Stimulated activated CD4-positive, alpha-beta T cell treated with anti-CD3 and anti-CD28 coated beads, TNF-alpha, amount 100 ng/mL, for 48 hours (primary cell): ENCODE measurements around the gene CMKLR1.

Source experiments
- DNase-seq, 3 donors: peaks; one replicate each; pipeline ENCODE4 v3.0.0-alpha.2; 2020; ENCODE audit warnings: low read depth in 3 of 3

Gene CMKLR1

GRCh38 chr12:108315486-108316105 lies 23.5 kb downstream of the CMKLR1 start:
- DNase-seq: no peak

- DNase-seq: no peak
Measured at GRCh38 chr12:108313606-108314351, 25.3 kb downstream of the CMKLR1 start.

- DNase-seq: no peak
Measured at GRCh38 chr12:108313241-108313605, 25.9 kb downstream of the CMKLR1 start.

- no peak for DNase-seq
Measured at GRCh38 chr12:108312693-108313189, 26.4 kb downstream of the CMKLR1 start.

- DNase-seq: no peak
Measured at GRCh38 chr12:108312073-108312659, 26.9 kb downstream of the CMKLR1 start.

GRCh38 chr12:108311605-108312004 lies 27.5 kb downstream of the CMKLR1 start:
- DNase-seq: no peak

GRCh38 chr12:108310489-108310888 lies 28.6 kb downstream of the CMKLR1 start:
- no peak for DNase-seq

GRCh38 chr12:108309674-108310312 lies 29.3 kb downstream of the CMKLR1 start:
- DNase-seq: no peak

- DNase-seq: no peak
Measured at GRCh38 chr12:108308395-108309085, 30.6 kb downstream of the CMKLR1 start.

- no peak for DNase-seq
Measured at GRCh38 chr12:108307006-108307405, 32.1 kb downstream of the CMKLR1 start.

- DNase-seq: no peak
Measured at GRCh38 chr12:108306506-108306905, 32.6 kb downstream of the CMKLR1 start.

- no peak for DNase-seq
Measured at GRCh38 chr12:108305991-108306501, 33.1 kb downstream of the CMKLR1 start.

- DNase-seq: peak in 1 of 3 donors; percentile 3
Measured at GRCh38 chr12:108305520-108305919, 33.6 kb downstream of the CMKLR1 start.

- no peak for DNase-seq
Measured at GRCh38 chr12:108304633-108305032, 34.5 kb downstream of the CMKLR1 start.

GRCh38 chr12:108303703-108304102 lies 35.4 kb downstream of the CMKLR1 start:
- DNase-seq: no peak

GRCh38 chr12:108302403-108303311 lies 36.5 kb downstream of the CMKLR1 start:
- no peak for DNase-seq

- no peak for DNase-seq
Measured at GRCh38 chr12:108302016-108302402, 37.1 kb downstream of the CMKLR1 start.

GRCh38 chr12:108301346-108301745 lies 37.8 kb downstream of the CMKLR1 start:
- DNase-seq: no peak

- no peak for DNase-seq
Measured at GRCh38 chr12:108299980-108300696, 39.0 kb downstream of the CMKLR1 start.

GRCh38 chr12:108299516-108299915 lies 39.6 kb downstream of the CMKLR1 start:
- DNase-seq: no peak
